ENCODE measurements around the gene MYH7B. TPM values are rescaled to one million over a fixed set of nuclear protein-coding genes. Genes with fewer than 3 reads are reported as not detected.

MYH7B gene
- total RNA-seq, 1 experiment from 2014 or later: 1.0 TPM

DNA sequence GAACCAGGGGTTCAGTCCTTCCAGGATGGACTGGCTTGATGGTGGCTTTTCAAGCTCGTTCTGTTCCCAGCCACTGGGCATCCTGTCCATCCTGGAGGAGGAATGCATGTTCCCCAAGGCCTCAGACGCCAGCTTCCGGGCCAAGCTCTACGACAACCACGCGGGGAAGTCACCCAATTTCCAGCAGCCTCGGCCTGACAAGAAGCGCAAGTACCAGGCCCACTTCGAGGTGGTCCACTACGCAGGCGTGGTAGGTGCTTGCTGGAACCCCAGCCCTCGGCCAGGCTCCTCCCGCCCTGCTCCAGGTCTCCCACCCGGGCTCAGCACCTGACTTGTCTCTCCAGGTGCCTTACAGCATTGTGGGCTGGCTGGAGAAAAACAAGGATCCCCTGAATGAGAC, 34.0 kb downstream of the MYH7B start:
- TF ChIP-seq EZH2 (IDR thresholded peaks at IDR 0.05; ENCODE audit: low read depth) (no peak), CTCF (conservative IDR thresholded peaks at IDR 0.05) (no peak)
- Histone ChIP-seq H4K20me1 (ENCODE audit: insufficient read depth) (no peaks in the 10 kb centered on the region), H3K27ac (no peak overlapping the region), H3K36me3 (ENCODE audit: low read depth) (no peaks in the 10 kb centered on the region), H3K4me2 (no peak overlapping the region), H3K79me2 (ENCODE audit: low read depth) (no peaks in the 10 kb centered on the region), H3K4me3 (no peak overlapping the region), H3K9me3 (ENCODE audit: insufficient read depth, low read depth) (no peaks in the 10 kb centered on the region), H2AFZ (no peak overlapping the region), H3K9me2 (ENCODE audit: insufficient read depth) (no peaks in the 10 kb centered on the region), H3K27me3 (ENCODE audit: insufficient read depth, low read depth) (no peaks in the 10 kb centered on the region), H3F3A (ENCODE audit: insufficient read depth, low read depth) (peaks cover 13% of the 10 kb centered on the region; the same call in 1 of the 2 replicates), H3K4me1 (replicated peaks; ENCODE audit: insufficient read depth) (peaks cover 8% of the 10 kb centered on the region)
- CTCF ChIA-PET: no interaction called here
- POLR2A ChIA-PET (ENCODE audit: unreplicated experiment): no interaction called here
- no TSS peak for BruUV-seq (replicated peaks)
- intact Hi-C loops (cut with micrococcal nuclease; ENCODE audit: unreplicated experiment): loop anchor here (10.0 kb wide), 1 partner anchor 115 kb away; the partner anchor contains the start of genes ACSS2 and GGT7
- no peak for DNase-seq

GRCh38 chr20:34990231-34990630, 34.6 kb downstream of the MYH7B start:
- DNase-seq: no peak
- Histone ChIP-seq H3K4me3 (no peak overlapping the region), H3K9me2 (ENCODE audit: insufficient read depth) (no peaks in the 10 kb centered on the region), H3K36me3 (ENCODE audit: low read depth) (no peaks in the 10 kb centered on the region), H2AFZ (no peak overlapping the region), H3K4me2 (no peak overlapping the region), H3K27me3 (ENCODE audit: insufficient read depth, low read depth) (no peaks in the 10 kb centered on the region), H3K27ac (no peak overlapping the region), H3F3A (ENCODE audit: insufficient read depth, low read depth) (peaks cover 13% of the 10 kb centered on the region; the same call in 1 of the 2 replicates), H4K20me1 (ENCODE audit: insufficient read depth) (no peaks in the 10 kb centered on the region), H3K79me2 (ENCODE audit: low read depth) (no peaks in the 10 kb centered on the region), H3K4me1 (replicated peaks; ENCODE audit: insufficient read depth) (peaks cover 2% of the 10 kb centered on the region; the same call in 1 of the 2 replicates), H3K9me3 (ENCODE audit: insufficient read depth, low read depth) (no peaks in the 10 kb centered on the region)
- intact Hi-C loops (cut with micrococcal nuclease; ENCODE audit: unreplicated experiment): no loop called here
- CTCF ChIA-PET: no interaction called here
- TF ChIP-seq EZH2 (IDR thresholded peaks at IDR 0.05; ENCODE audit: low read depth) (no peak), CTCF (conservative IDR thresholded peaks at IDR 0.05) (no peak)
- BruUV-seq (replicated peaks): no TSS peak
- POLR2A ChIA-PET (ENCODE audit: unreplicated experiment): no interaction called here

DNA sequence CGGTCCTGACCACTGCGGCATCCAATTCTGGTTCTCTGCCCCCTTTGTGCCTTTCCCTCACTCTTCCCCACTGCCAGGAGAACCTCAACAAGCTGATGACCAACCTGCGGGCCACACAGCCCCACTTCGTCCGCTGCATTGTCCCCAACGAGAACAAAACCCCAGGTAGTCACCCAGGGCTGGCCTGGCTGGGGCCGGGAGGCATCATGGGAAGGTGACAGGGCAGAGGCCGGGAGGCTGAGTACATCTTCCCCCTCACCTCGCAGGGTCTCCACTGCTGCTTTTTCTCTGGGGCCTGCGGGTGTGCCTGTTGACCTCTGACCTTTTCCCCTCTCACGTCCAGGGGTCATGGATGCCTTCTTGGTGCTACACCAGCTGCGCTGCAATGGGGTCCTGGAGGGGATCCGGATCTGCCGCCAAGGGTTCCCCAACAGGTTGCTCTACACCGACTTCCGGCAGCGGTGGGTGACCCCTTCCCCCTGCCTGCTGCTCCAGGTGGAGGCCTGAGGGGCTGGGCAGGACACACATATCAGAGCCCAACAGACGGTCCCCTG, 35.1 kb downstream of the MYH7B start:
- Histone ChIP-seq H3K9me2 (ENCODE audit: insufficient read depth) (no peaks in the 10 kb centered on the region), H3K4me1 (replicated peaks; ENCODE audit: insufficient read depth) (no peaks in the 10 kb centered on the region), H3F3A (ENCODE audit: insufficient read depth, low read depth) (peaks cover 13% of the 10 kb centered on the region; the same call in 1 of the 2 replicates), H3K9me3 (ENCODE audit: insufficient read depth, low read depth) (no peaks in the 10 kb centered on the region), H2AFZ (no peak overlapping the region), H3K36me3 (ENCODE audit: low read depth) (no peaks in the 10 kb centered on the region), H3K27ac (no peak overlapping the region), H3K4me3 (no peak overlapping the region), H4K20me1 (ENCODE audit: insufficient read depth) (no peaks in the 10 kb centered on the region), H3K4me2 (no peak overlapping the region), H3K27me3 (ENCODE audit: insufficient read depth, low read depth) (no peaks in the 10 kb centered on the region), H3K79me2 (ENCODE audit: low read depth) (no peaks in the 10 kb centered on the region)
- POLR2A ChIA-PET (ENCODE audit: unreplicated experiment): interaction anchor here (0.6 kb wide), 1 partner anchor 50 kb away, joined by 4 read pairs; no protein-coding TSS in a partner anchor
- TF ChIP-seq EZH2 (IDR thresholded peaks at IDR 0.05; ENCODE audit: low read depth) (no peak), CTCF (conservative IDR thresholded peaks at IDR 0.05) (no peak)
- CTCF ChIA-PET: no interaction called here
- intact Hi-C loops (cut with micrococcal nuclease; ENCODE audit: unreplicated experiment): no loop called here
- BruUV-seq (replicated peaks): no TSS peak
- DNase-seq: no peak
